Inferior parietal cortex (tissue), 1 donor: ENCODE data around the gene RSBN1.
"Not testable (repeated sequence)": the region's sequence is repeated elsewhere in the genome, so short reads cannot be mapped to it uniquely, and the experiment has no call there.

Experiments used
- DNase-seq: peaks from one replicate; pipeline ENCODE4 v3.0.0-alpha.2; 2016; ENCODE audit errors: extremely low spot score

RSBN1 gene

GRCh38 chr1:113782406-113782805, 29.9 kb downstream of the RSBN1 start:
- no peak for DNase-seq

- no peak for DNase-seq
Observed at GRCh38 chr1:113780374-113781146, 31.7 kb downstream of the RSBN1 start.

- no peak for DNase-seq
Observed at GRCh38 chr1:113779542-113779941, 32.7 kb downstream of the RSBN1 start.

GRCh38 chr1:113777561-113777960, 34.7 kb downstream of the RSBN1 start:
- DNase-seq = no peak

- DNase-seq = no peak
Observed at GRCh38 chr1:113770031-113770430, 42.2 kb downstream of the RSBN1 start.

GRCh38 chr1:113769601-113769970, 42.7 kb downstream of the RSBN1 start:
- DNase-seq = no peak

GRCh38 chr1:113768916-113769600, 43.2 kb downstream of the RSBN1 start:
- DNase-seq = no peak

GRCh38 chr1:113765306-113766230, 46.7 kb downstream of the RSBN1 start:
- DNase-seq = no peak

GRCh38 chr1:113763661-113764060, 48.6 kb downstream of the RSBN1 start:
- DNase-seq = no peak

GRCh38 chr1:113761937-113762336, 50.3 kb downstream of the RSBN1 start:
- no peak for DNase-seq

- DNase-seq = no peak
Observed at GRCh38 chr1:113760102-113761080, 51.9 kb downstream of the RSBN1 start.

GRCh38 chr1:113759333-113760101, 52.8 kb downstream of the RSBN1 start, which contains the start of gene PHTF1:
TSS of gene PHTF1 (minus strand) at chr1:113759486. CDS start at chr1:113758703, 783 bp downstream.
- peak; percentile 66 for DNase-seq

- DNase-seq = peak; percentile 47
Observed at GRCh38 chr1:113758631-113759332, 53.5 kb downstream of the RSBN1 start.

GRCh38 chr1:113756461-113756860, 55.8 kb downstream of the RSBN1 start:
- DNase-seq = no peak

- not testable (repeated sequence) for DNase-seq
Observed at GRCh38 chr1:113753333-113753732, 58.9 kb downstream of the RSBN1 start.

GRCh38 chr1:113751516-113751915, 60.8 kb downstream of the RSBN1 start:
- DNase-seq = no peak

GRCh38 chr1:113751114-113751513, 61.2 kb downstream of the RSBN1 start:
- no peak for DNase-seq

GRCh38 chr1:113749402-113749801, 62.9 kb downstream of the RSBN1 start:
- no peak for DNase-seq

- DNase-seq = no peak
Observed at GRCh38 chr1:113747376-113747775, 64.9 kb downstream of the RSBN1 start.
